Erythroblast (primary cell): ENCODE measurements around the gene RPRML.
"Not testable (repeated sequence)": the region's sequence is repeated elsewhere in the genome, so short reads cannot be mapped to it uniquely, and the experiment has no call there.

Source experiments
- DNase-seq, 2 experiments: peaks; one replicate each; lab custom pipeline; 2025; lab: John Stamatoyannopoulos, UW
- GATA1 ChIP-seq: IDR thresholded peaks from 2 replicates; pipeline ENCODE4 v1.6.1; 2011; ENCODE audit warnings: low read depth, mild to moderate bottlenecking, control low read depth, low read length, moderate library complexity
- POLR2A ChIP-seq: IDR thresholded peaks from 2 replicates; pipeline ENCODE4 v1.6.1; 2011; ENCODE audit warnings: mild to moderate bottlenecking, low read length

RPRML gene

DNA sequence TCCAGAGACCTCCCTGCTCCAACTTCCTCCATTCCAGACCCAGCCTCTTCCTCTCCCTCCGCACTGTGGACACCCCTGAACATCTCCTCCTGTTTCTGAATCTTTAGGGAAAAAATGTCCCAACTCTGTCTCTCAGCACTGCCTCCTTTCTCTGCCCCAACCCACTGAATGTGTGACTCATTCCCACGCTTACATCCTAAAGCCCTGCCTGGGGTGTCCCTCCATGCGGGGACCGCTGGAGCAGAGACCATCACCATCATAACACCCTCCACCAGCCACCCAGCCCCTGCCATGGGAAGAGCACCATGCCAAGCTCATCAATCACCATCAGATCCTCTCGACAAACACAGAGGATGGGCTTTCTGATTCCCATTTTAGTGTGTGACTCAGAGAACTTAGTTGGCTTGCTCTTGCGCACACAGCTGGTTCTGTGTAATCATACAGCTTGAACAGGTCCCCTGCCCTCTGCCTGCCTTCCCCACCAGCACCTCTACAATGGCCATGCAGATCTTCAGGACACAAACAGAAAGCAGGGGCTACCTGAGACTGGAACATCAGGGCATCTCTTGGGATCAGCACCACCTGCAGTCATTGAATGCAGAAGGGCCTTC is 10.7 kb downstream of the RPRML start:
- no peak for DNase-seq
- TF ChIP-seq GATA1: no peak
- TF ChIP-seq POLR2A: no peak

DNA sequence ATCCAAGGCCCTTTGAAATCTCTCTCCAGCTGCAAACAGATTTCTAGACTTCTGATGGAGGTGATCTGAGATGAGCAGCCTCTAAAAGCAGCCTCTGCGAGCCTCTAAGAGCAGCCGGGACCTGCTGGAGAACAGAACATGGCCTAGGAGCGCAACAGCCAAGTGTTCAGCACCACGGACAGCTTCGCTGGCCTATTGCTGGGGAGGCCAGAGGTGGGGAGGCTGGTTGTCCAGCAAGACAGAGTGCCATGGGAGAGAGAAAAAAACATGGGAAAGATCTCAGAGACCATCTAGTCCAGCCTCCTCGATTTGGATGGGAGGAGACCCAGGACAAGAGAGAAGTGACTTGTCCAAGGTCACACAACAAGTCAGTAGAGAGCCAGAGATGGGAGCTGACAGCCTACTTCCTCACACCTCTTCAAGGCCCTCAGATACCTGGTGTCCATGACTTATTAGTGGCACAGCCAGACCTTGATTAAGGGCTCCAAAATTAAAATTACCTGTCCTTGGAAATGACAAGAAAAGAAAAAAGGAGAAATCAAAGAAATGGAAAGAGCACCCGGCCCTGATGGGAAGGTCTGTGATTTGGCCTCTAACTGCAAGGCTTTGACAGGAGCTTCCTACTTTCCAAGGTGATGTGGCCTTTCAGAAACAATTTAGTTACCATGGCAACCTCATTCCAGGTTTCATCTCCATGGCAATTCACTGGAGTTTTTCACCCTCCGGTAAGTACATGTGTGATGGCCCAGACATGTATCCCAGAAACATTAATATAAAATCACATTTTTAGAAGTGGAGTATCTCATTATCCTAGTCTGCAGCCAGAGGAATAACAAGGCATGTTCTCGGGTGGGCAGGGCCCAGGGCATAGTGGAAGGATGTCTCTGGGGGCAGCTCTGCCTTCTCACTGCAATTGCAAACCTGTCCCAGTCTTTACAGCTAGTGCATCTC is 14.5 kb downstream of the RPRML start:
- no peak for TF ChIP-seq POLR2A
- no peak for TF ChIP-seq GATA1
- peak; percentile 18 to 29 for DNase-seq

DNA sequence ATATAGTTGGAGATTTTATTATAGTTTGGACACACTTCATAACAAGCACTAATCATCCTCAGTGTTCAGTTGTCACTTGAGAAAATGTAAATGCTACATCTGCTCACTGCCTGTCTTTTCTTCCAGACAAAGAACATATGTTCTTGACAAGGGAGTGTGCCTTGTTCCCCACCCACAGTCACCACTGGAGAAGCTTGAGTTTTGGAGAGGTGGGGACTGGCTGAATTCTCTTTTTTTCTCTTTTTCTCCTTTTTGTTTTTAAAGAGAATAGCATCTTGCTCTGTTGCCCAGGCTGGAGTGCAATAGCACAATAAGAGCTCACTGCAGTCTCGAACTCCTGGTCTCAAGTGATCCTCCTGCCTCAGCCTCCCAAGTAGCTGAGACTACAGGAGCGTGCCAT is 15.5 kb downstream of the RPRML start:
- no peak for DNase-seq

DNA sequence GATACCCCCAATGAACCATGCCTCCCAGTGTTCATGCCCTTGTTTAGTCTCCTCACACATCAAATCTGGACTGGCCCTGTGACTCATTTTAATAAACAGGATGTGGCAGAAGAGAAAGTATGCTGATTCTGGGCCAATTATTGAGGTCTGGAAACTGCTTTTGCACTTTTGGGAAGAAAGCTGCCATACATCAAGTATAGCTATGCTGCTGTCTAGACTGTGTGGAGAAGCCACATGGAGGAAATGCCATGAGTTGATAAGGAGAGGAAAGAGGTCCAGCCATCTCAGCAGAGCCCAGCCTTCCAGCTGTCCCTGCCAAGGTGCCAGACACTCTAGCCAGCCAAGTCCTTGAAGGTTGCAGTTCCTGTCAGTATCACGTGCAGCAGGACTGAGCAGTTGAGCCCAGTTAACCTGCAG is 16.7 kb downstream of the RPRML start:
- no peak for DNase-seq
- TF ChIP-seq GATA1: no peak
- TF ChIP-seq POLR2A: no peak

More for the DNA sequence above, 15.5 kb downstream of the RPRML start:
- TF ChIP-seq POLR2A: no peak
- TF ChIP-seq GATA1: no peak

DNA sequence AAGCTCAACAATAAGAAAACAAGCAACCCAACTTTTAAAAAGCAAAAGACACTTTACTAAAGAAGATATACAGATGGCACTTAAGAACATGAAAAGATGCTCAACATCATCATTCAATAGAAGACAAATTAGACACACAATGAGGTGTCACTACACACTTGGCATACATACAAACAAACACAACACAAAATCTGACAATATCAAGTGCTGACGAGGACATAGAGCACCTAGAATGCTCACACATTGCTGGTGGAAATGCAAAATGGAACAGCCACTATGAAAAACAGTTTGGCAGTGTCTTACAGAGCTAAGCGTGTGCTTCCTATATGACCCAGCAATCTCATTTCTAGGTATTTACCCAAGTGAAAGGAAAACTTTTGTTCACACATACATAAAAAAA is 18.9 kb downstream of the RPRML start:
- TF ChIP-seq POLR2A (no peak), GATA1 (no peak)

DNA sequence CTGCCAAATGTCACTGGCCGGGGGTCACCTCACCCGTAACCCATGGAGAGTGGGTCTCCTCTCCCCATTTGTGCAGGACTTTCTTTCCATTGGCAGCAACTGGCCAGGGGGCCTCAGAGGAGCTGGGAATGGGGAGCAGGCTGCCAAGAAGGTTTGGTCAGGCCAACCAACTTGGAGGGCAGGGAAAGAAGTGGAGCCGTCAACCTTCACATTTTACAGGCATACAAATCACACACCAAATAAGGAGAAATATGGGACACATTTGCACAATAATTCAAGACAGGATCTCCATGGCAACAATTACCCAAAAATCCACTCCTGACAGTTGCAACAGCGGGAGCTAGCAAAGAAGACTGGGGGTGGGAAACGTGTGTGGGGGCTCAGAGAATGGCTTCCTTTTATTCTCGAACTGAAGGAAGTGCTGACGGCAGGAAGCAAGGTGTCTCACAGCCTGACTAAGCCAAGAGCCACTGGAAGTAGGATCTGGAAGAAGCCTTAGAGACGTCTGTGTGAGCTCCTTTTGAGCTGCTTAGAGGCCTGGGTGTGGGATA is 20.9 kb downstream of the RPRML start:
- TF ChIP-seq GATA1 (no peak), POLR2A (no peak)
- DNase-seq: no peak

More for the DNA sequence above, 18.9 kb downstream of the RPRML start:
- no peak for DNase-seq

DNA sequence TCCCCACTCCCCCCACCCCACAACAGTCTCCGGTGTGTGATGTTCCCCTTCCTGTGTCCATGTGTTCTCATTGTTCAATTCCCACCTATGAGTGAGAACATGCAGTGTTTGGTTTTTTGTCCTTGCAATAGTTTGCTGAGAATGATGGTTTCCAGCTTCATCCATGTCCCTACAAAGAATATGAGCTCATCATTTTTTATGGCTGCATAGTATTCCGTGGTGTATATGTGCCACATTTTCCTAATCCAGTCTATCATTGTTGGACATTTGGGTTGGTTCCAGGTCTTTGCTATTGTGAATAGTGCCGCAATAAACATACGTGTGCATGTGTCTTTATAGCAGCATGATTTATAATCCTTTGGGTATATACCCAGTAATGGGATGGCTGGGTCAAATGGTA is 25.9 kb downstream of the RPRML start:
- not testable (repeated sequence) for DNase-seq

DNA sequence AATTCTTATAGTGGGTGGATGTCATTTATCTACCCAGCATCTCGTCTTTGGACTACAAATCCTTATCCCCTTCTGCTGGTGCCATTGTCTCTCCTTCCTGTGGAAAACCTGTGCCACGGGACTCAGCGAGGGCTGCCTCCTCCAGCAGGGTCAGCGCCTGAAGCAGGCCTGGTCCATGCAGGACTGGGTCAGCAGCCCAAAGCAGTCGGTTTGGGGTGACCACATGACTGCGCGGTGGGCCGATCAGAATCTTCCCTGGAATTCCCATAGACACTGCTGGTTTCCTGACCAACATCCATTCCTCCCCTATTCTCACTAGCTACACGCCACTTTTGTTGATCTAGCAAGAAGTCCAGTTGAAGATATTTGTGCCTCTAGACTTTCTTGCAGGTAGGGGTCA is 26.9 kb downstream of the RPRML start:
- no peak for TF ChIP-seq POLR2A
- no peak for TF ChIP-seq GATA1
- DNase-seq: no peak

DNA sequence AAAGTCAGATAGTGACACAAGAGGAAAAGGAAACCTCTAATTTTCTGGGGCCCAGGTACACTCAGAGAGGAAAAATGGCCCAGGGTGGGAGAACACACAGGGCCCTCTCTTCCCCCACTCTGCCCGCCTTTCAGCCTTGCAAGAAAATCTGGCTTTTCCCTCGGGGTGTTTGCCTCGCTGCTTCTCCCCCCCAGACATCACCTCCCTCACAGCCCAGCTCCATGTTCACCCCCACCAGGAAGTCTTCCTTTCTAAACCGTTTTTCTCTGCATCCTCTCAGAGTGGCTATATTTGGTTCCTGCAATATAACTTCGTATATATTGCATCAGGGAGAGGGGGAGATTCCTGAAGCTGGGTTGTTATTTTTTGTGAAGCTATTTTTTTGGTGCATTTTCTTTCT is 27.3 kb downstream of the RPRML start:
- TF ChIP-seq POLR2A (no peak), GATA1 (no peak)
- DNase-seq: no peak

DNA sequence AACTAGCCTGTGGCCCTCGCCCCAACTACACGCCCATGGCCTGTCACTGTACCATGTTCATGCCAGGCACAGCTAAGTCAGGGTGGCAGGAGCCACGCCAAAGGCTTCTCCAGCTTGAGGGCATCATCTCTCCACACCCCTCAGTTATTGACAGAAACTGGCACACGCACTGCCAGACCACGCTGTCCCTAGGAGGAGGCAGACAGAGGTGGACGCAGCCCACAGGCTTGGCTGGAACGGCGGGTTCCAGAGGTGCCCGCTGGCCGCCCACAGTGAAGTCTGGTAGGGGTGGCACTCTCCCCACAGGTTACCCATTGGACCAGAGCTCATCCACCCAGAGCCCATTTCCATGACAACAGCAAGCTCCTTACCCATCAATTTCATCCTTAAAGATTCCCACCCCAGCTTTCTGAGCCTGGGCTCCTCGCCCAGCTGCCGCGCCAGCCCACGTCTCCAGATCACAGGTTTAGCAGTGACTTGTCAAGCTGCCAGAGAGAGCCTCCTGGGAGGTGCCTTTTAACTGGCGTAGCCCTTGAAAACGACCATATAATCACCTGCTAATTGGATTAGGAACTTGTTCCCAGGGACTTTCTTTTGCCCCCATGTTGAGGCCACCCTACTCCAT is 27.9 kb downstream of the RPRML start:
- DNase-seq: no peak
- TF ChIP-seq POLR2A (no peak), GATA1 (no peak)

DNA sequence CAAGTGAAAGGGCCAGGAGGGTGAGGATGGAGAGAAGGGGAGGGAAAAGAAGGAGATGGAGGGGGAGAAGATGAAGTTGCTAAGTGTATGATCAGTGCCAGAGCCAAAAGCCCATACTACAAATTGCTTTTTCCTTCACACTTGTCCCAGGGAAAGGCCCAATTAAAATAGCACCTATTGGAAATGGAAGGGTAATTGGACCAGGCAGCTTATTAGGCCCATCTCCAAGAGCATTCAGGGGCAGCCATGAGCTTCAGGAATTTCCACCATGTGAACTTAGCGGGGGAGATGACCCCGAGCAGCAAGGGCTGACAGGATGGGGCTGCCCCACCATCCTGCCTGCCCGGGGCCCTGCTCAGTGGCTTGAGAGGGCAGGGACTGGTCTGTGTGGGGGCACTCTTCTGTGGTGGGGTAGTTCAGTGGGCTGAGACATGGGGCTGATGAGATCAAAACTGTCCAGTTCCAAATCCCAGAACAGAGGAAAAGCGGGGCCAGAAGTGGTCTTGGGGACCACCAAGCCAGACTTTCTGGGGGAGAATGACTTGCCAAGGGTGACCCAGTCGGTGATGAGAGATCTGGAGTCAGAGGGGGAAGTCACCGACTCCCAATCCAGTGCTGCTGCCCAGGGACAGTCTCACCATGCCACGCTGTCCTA is 28.6 kb downstream of the RPRML start:
- TF ChIP-seq POLR2A (no peak), GATA1 (no peak)
- no peak for DNase-seq

DNA sequence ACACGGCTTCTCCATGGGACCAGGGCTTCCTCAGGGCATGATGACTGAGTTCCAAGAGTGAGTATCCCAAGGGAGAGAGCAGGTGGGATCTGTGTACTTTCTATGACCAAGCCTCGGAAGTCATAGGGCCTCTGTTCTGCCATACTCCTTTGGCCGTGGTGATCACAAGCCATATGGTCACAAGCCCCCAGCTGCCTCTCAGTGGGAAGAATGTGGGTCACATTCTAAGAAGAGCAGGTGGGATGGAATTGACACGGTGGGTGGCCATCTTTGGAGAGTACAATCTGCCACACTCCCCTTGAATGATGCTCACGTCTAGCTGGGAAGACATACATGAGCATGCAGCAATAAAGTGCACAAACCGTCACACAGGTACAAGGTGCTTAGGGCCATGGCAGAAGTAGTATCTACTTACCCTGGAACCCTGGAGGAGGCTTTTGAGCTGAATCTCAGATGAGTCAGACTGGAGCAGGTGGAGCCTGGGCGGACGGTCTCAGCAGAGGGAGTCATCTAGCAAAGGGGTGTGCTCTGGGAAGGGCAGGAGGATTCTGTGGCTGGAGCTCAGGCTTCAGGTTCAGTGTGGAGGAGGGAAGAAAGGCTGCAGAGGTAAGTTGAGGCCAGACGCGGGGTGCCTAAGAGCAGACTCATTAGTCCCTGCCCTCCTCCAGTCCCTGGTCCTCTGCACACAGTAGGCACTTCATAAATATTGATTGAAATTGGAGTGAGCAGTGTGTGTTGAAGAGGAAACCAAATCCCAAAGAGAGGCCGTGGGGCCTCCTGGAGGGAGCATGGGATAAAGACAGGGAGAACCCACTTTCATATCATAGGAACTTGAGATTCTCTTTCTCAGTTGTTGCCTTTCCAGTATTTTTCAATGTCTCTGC is 29.5 kb downstream of the RPRML start:
- TF ChIP-seq GATA1: no peak
- TF ChIP-seq POLR2A: no peak
- no peak for DNase-seq
